GM12874 (cell line): Measurements from ENCODE around the gene CST9L.

Source experiments
- CTCF ChIP-seq: IDR thresholded peaks from 2 replicates; pipeline ENCODE4 v1.5.1; 2011; ENCODE audit warnings: low read depth, mild to moderate bottlenecking, control low read depth, low read length, moderate library complexity; ENCODE audit not compliant: insufficient read depth

Gene CST9L

GRCh38 chr20:23569570-23569969, 1.3 kb upstream of the CST9L start:
- TF ChIP-seq CTCF: no peak

DNA sequence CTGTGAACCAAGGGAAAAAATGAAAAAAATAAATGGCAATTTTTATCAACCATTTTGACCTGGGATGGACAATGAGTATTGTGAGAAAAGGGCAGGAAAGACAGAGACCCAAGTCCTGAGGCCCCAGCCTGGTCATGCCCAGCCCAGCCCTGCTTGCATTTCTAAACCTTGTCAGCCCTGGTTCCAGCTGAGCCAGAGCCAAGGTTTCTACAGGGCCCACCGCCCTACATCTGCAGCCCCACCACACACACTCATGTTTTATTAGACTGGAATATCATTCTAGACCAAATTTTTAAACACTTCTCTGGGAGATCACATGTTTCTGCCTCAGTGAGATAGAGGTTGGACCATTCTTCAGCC, 667 bp upstream of the CST9L start:
- no peak for TF ChIP-seq CTCF

DNA sequence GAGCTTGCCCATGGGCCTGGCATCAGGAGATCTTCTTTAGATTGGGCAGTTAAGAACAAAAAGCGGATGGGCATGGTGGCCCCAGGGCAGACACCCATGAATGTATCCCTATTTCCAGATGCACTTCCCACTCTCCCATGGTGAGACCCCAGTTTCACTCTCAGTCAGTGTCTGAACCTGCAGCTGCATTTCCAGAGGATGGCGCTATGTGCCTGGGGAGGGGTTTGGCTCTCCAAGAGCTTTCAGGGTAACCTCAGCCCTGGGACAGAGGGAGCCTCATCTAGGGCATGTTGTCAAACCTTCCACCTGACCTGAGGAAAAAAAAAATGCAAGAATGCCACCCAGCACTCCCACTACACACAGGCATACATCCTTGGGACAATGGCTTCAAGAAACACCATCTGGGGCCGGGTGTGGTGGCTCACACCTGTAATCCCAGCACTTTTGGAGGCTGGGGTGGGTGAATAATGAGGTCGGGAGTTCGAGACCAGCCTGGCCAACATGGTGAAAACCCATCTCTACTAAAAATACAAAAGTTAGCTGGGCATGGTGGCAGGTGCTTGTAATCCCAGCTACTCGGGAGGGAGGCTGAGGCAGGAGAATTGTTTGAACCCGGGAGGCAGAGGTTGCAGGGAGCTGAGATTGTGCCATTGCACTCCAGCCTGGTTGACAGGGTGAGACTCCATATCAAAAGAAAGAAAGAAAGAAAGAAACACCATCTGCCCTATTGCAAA, 1.9 kb downstream of the CST9L start:
- TF ChIP-seq CTCF: no peak

GRCh38 chr20:23565503-23566045, 2.7 kb downstream of the CST9L start:
- TF ChIP-seq CTCF: no peak

- TF ChIP-seq CTCF: no peak
These were observed 3.4 kb downstream of the CST9L start for GRCh38 chr20:23564927-23565326.

- no peak for TF ChIP-seq CTCF
These were observed 5.5 kb downstream of the CST9L start for GRCh38 chr20:23562721-23563342.

DNA sequence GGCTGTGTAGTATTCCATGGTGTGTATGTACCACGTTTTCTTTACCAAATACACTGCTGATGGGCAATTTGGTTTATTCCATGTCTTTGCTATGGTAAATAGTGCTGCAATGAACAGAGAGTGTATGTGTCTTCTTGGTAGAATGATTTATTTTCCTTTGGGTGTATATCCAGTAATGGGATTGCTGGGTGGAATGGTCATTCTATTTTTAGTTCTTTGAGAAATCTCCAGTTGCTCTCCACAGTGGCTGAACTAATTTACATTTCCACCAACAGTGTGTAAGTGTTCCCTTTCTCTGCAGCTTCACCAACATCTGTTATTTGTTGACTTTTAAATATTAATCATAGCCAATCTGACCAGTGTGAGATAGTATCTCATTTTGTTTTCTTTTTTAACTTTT, 13.9 kb downstream of the CST9L start:
- no peak for TF ChIP-seq CTCF
